HEK293T (cell line): Measurements from ENCODE around the gene MB.
"Not testable (repeated sequence)": the region's sequence is repeated elsewhere in the genome, so short reads cannot be mapped to it uniquely, and the experiment has no call there.

Experiments used
- CTCF ChIA-PET: fragments of 350-600 bp; formaldehyde crosslinking; extraction: SDS; loops from one replicate; lab custom pipeline; 2021; ENCODE audit warnings: antibody characterized with exemption, inconsistent platforms; lab: Yijun Ruan, JAX
- POLR2A ChIA-PET: fragments of 350-600 bp; formaldehyde crosslinking; extraction: SDS; loops from one replicate; lab custom pipeline; 2020; ENCODE audit warnings: antibody characterized with exemption, inconsistent platforms; lab: Yijun Ruan, JAX
- DNase-seq: peaks from one replicate; pipeline ENCODE4 v3.0.0; 2012; ENCODE audit warnings: mixed read lengths; ENCODE audit errors: extremely low spot score
- ARNT ChIP-seq: fragments of 450-650 bp; IDR thresholded peaks from 2 replicates; pipeline ENCODE4 v1.6.1; 2017; ENCODE audit warnings: mild to moderate bottlenecking
- BHLHE40 ChIP-seq: fragments of 450-650 bp; IDR thresholded peaks from 2 replicates; pipeline ENCODE4 v1.6.1; 2016; ENCODE audit warnings: mild to moderate bottlenecking, moderate library complexity, borderline replicate concordance
- CTBP1 ChIP-seq: fragments of 450-650 bp; IDR thresholded peaks from 2 replicates; pipeline ENCODE4 v1.6.1; 2016; ENCODE audit warnings: borderline replicate concordance
- ELF4 ChIP-seq: fragments of 450-650 bp; IDR thresholded peaks from 2 replicates; pipeline ENCODE4 v1.6.1; 2017; ENCODE audit warnings: antibody characterized with exemption
- FOXA1 ChIP-seq: fragments of 450-650 bp; IDR thresholded peaks from 2 replicates; pipeline ENCODE4 v1.6.1; 2016; ENCODE audit warnings: mild to moderate bottlenecking
- FOXK2 ChIP-seq: fragments of 450-650 bp; IDR thresholded peaks from 2 replicates; pipeline ENCODE4 v1.6.1; 2016; ENCODE audit warnings: mild to moderate bottlenecking
- FOXM1 ChIP-seq: fragments of 450-650 bp; IDR thresholded peaks from 2 replicates; pipeline ENCODE4 v1.6.1; 2017; ENCODE audit warnings: mild to moderate bottlenecking, borderline replicate concordance
- HDGF ChIP-seq: fragments of 450-650 bp; IDR thresholded peaks from 2 replicates; pipeline ENCODE4 v1.6.1; 2017; ENCODE audit warnings: antibody characterized with exemption, borderline replicate concordance
- L3MBTL2 ChIP-seq: fragments of 450-650 bp; conservative IDR thresholded peaks from 2 replicates; pipeline ENCODE4 v1.6.1; 2016; ENCODE audit warnings: mild to moderate bottlenecking
- LEF1 ChIP-seq: fragments of 450-650 bp; IDR thresholded peaks from 2 replicates; pipeline ENCODE4 v1.6.1; 2017; ENCODE audit warnings: mild to moderate bottlenecking, borderline replicate concordance
- NFRKB ChIP-seq: fragments of 450-650 bp; IDR thresholded peaks from 2 replicates; pipeline ENCODE4 v1.6.1; 2016; ENCODE audit warnings: mild to moderate bottlenecking, moderate library complexity
- PKNOX1 ChIP-seq: fragments of 450-650 bp; IDR thresholded peaks from 2 replicates; pipeline ENCODE4 v1.6.1; 2016
- SP1 ChIP-seq: fragments of 450-650 bp; IDR thresholded peaks from 2 replicates; pipeline ENCODE4 v1.6.1; 2017
- SUZ12 ChIP-seq: fragments of 450-650 bp; IDR thresholded peaks from 2 replicates; pipeline ENCODE4 v1.6.1; 2016; ENCODE audit warnings: mild to moderate bottlenecking
- TARDBP ChIP-seq: fragments of 450-650 bp; IDR thresholded peaks from 2 replicates; pipeline ENCODE4 v1.6.1; 2016
- ZNF384 ChIP-seq: fragments of 450-650 bp; IDR thresholded peaks from 2 replicates; pipeline ENCODE4 v1.6.1; 2016

Gene MB

GRCh38 chr22:35627267-35628041 is 10.3 kb upstream of the MB start:
- CTCF ChIA-PET = interaction anchor here (0.6 to 1.4 kb wide), 8 partner anchors 14 to 649 kb away, joined by 3 to 7 read pairs (median 3); no protein-coding TSS in a partner anchor
- DNase-seq = peak; percentile 55
- POLR2A ChIA-PET = no interaction called here
- no peak for TF ChIP-seq LEF1
- TF ChIP-seq PKNOX1 = peak; percentile 11; the same call in 1 of the 2 replicates

- no peak for DNase-seq
- POLR2A ChIA-PET = interaction anchor here (1.0 kb wide), 1 partner anchor 440 kb away, joined by 3 read pairs; no protein-coding TSS in a partner anchor
- CTCF ChIA-PET = no interaction called here
- TF ChIP-seq LEF1 = no peak
- TF ChIP-seq ZNF384 = no peak
- no peak for TF ChIP-seq FOXK2
- TF ChIP-seq L3MBTL2 = no peak
- TF ChIP-seq PKNOX1 = no peak
- no peak for TF ChIP-seq BHLHE40
- no peak for TF ChIP-seq FOXM1
- TF ChIP-seq HDGF = no peak
- TF ChIP-seq SUZ12 = no peak
- no peak for TF ChIP-seq ELF4
- TF ChIP-seq FOXA1 = no peak
- TF ChIP-seq SP1 = no peak
- no peak for TF ChIP-seq TARDBP
- no peak for TF ChIP-seq NFRKB
- TF ChIP-seq CTBP1 = no peak
- TF ChIP-seq ARNT = no peak
These were observed 8.8 kb upstream of the MB start for GRCh38 chr22:35625763-35626432.

GRCh38 chr22:35624547-35624946 is 7.4 kb upstream of the MB start:
- CTCF ChIA-PET = interaction anchor here (0.9 kb wide), 1 partner anchor 441 kb away, joined by 4 read pairs; no protein-coding TSS in a partner anchor
- TF ChIP-seq FOXK2 = no peak
- POLR2A ChIA-PET = no interaction called here
- no peak for DNase-seq

GRCh38 chr22:35623885-35624284 is 6.8 kb upstream of the MB start:
- DNase-seq, POLR2A ChIA-PET: not testable (repeated sequence)
- CTCF ChIA-PET = interaction anchor here (0.6 to 0.9 kb wide), 2 partner anchors 117 to 442 kb away, joined by 4 to 5 read pairs; no protein-coding TSS in a partner anchor

GRCh38 chr22:35622191-35622913 is 5.2 kb upstream of the MB start:
- no peak for DNase-seq
- TF ChIP-seq ARNT (no peak), ELF4 (no peak), HDGF (no peak), SP1 (no peak), NFRKB (no peak), FOXM1 (no peak), ZNF384 (no peak), SUZ12 (no peak), LEF1 (no peak), PKNOX1 (no peak), FOXA1 (no peak), TARDBP (no peak), L3MBTL2 (no peak), CTBP1 (no peak)
- POLR2A ChIA-PET = no interaction called here
- CTCF ChIA-PET = no interaction called here

GRCh38 chr22:35621451-35621850 is 4.3 kb upstream of the MB start:
- TF ChIP-seq L3MBTL2 = no peak
- no peak for TF ChIP-seq HDGF
- no peak for TF ChIP-seq SUZ12
- TF ChIP-seq FOXM1 = no peak
- no peak for TF ChIP-seq CTBP1
- no peak for TF ChIP-seq ARNT
- TF ChIP-seq SP1 = no peak
- no peak for TF ChIP-seq FOXA1
- no peak for TF ChIP-seq TARDBP
- no peak for TF ChIP-seq BHLHE40
- no peak for TF ChIP-seq LEF1
- TF ChIP-seq PKNOX1 = no peak
- TF ChIP-seq ZNF384 = no peak
- DNase-seq = no peak
- POLR2A ChIA-PET = interaction anchor here (1.0 kb wide), 1 partner anchor 618 kb away, joined by 3 read pairs; the partner anchor contains the start of gene APOL2
- CTCF ChIA-PET = interaction anchor here (0.6 to 1.4 kb wide), 3 partner anchors 38 to 270 kb away, joined by 3 to 5 read pairs (median 3); no protein-coding TSS in a partner anchor
